Motor neuron (in vitro differentiated cells): Measurements from ENCODE around the gene MAGI1. TPM values are rescaled to one million over a fixed set of nuclear protein-coding genes. Genes with fewer than 3 reads are reported as not detected.

Experiments used
- ATAC-seq, 8 experiments: fragments of 200-7000 bp; cut with Tn5 transposase; replicated peaks in 6 of 8; 2 replicates each; pipeline ENCODE4 v1.8.0; 2021; ENCODE audit warnings: mild to moderate bottlenecking in 8 of 8, moderate library complexity in 8 of 8
- H3K27ac ChIP-seq, 2 donors: fragments of 250-450 bp; sonication (Bioruptor Pico); 2 replicates each; pipeline ENCODE4 v1.9.0; 2021; ENCODE audit warnings: antibody characterized with exemption in 2 of 2, mild to moderate bottlenecking in 2 of 2, moderate library complexity in 1 of 2
- H3K4me1 ChIP-seq, 2 donors: fragments of 250-450 bp; sonication (Bioruptor Pico); replicated peaks in 1 of 2; 2 replicates each; pipeline ENCODE4 v1.6.1; 2021; ENCODE audit warnings: antibody characterized with exemption in 2 of 2, mild to moderate bottlenecking in 2 of 2, moderate library complexity in 1 of 2
- H3K4me3 ChIP-seq, 5 donors: fragments of 250-450 bp; sonication (Bioruptor Pico); 2 replicates each; pipeline ENCODE4 v1.9.0; 2021; ENCODE audit warnings: antibody characterized with exemption in 5 of 5, mild to moderate bottlenecking in 5 of 5, moderate library complexity in 4 of 5
- WGBS, 10 experiments: fragments of 450-650 bp; shearing (Covaris generic); methylation state at CpG; one replicate each; pipeline ENCODE4 v1.0.0; 2022; 5-methylcytosine and 5-hydroxymethylcytosine counted together
- in situ Hi-C, 9 experiments: fragments of 400-800 bp; cut with MboI; loops; one replicate each; pipeline ENCODE4 v1.15.0; 2021; ENCODE audit warnings: low sequenced_read_pairs in 9 of 9, low pct_unique_long_range_greater_than_20kb in 2 of 9; ENCODE audit not compliant: unreplicated experiment in 9 of 9
- total RNA-seq, 8 experiments: library from RNA; unstranded; fragments of 300-600 nt; gene quantifications; 2 replicates each; pipeline versions ENCODE4 v1.2.3 to v1.2.4, GENCODE V29; 2022

Gene MAGI1
- total RNA-seq, 8 experiments from 2014 or later, result 25.3 to 66.3 (median 38.2) TPM

DNA sequence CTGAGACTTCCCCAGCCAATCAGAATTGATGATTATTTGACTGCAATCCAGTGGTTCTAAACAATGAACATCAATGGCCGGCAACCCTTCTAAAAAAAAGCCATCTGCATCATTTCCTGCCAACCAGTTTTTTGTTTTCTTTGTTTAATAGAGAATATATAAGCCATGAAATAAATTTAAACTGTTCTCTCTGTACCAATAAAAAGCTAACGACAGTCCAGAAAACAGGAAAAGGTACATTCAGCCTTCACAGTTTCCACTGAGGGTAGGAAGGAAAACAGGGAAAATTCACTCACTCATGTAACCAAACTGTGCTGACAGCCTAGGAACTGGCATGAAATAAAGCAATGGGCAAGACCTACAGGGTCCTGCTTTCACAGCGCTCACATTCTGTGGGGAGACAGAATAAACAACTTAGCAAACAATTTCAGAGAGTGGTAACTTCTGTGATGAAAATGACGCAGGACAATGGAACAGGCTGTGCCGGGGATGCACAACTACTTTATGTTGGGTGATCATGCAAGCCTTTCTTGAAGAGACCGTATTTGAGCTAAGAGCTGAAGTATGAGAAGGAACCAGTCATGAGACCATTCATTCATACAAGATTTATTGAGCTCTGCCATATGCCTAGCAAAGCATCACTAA, 630.1 kb downstream of the MAGI1 start:
- ATAC-seq, result peak in 3 of 8 experiments; percentile 11 to 35 (median 18)
- Histone ChIP-seq H3K4me1 (peaks cover 8 to 42% of the 10 kb centered on the region in 2 donors), H3K4me3 (no peak overlapping the region), H3K27ac (no peak overlapping the region)
- 59 to 97% (median 80%) methylated on average over 1 to 6 of the region's 6 CpGs; no CpG with 5 or more reads in 1 of the 10 experiments for WGBS, 10 experiments
- in situ Hi-C loops, result loop anchor here in 2 of 9 experiments (25.0 kb wide), 1 partner anchor 871 kb away; no protein-coding TSS in a partner anchor

DNA sequence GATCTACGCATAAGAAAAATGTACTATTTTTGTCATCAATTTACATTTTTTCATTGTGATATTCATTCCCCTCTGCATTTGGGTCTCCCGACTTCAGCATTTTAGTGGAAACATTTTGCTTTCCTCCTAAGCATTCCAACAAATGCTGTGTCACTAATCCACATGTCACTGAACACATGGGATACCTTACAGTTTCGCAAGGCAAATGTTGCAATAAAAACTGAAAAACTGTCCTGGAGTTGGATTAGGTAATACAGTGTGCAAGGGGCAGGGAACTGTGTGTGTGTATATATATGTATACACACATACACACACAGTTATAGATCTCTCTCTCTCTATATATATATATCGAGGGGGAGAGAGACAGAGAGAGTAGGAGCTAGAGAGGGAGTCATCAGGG, 632.2 kb downstream of the MAGI1 start:
- H3K4me3 ChIP-seq, result no peak overlapping the region
- ATAC-seq, result peak in 3 of 8 experiments; percentile 62 to 74 (median 72)
- H3K4me1 ChIP-seq, result peaks cover 5 to 33% of the 10 kb centered on the region in 2 donors
- 27 to 100% (median 91%) methylated on average over 1 to 4 of the region's 4 CpGs; no CpG with 5 or more reads in 2 of the 10 experiments for WGBS, 10 experiments
- in situ Hi-C loops, result loop anchor here in 2 of 9 experiments (25.0 kb wide), 1 partner anchor 869 kb away; no protein-coding TSS in a partner anchor
- H3K27ac ChIP-seq, result no peak overlapping the region

DNA sequence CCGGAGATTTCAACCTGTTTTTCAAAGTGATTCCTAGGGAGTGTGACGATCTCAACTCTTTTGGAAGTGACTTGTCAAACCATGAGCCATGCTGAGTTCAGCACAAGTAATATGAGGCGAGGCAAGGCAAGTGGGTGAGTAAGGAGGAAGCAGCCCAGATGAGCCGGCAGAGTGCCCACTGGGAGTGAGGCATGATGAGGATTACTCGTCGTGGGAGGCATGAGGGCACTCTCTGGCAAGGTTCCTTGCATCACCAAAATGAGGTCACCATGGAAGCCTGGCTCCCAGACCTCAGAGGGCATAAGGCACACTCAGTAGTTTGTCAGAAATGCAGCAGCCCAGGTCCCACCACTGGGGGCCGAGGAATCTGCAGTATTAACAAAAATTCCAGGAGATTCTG, 636.1 kb downstream of the MAGI1 start:
- Histone ChIP-seq H3K4me1 (peaks cover 9 to 39% of the 10 kb centered on the region in 2 donors), H3K27ac (no peak overlapping the region), H3K4me3 (no peak overlapping the region)
- WGBS, 10 experiments, result 60 to 100% (median 80%) methylated on average over 1 to 7 of the region's 7 CpGs; no CpG with 5 or more reads in 3 of the 10 experiments
- peak in 6 of 8 experiments; percentile 29 to 81 (median 44) for ATAC-seq
- in situ Hi-C loops, result loop anchor here in 2 of 9 experiments (25.0 kb wide), 1 partner anchor 865 kb away; no protein-coding TSS in a partner anchor

DNA sequence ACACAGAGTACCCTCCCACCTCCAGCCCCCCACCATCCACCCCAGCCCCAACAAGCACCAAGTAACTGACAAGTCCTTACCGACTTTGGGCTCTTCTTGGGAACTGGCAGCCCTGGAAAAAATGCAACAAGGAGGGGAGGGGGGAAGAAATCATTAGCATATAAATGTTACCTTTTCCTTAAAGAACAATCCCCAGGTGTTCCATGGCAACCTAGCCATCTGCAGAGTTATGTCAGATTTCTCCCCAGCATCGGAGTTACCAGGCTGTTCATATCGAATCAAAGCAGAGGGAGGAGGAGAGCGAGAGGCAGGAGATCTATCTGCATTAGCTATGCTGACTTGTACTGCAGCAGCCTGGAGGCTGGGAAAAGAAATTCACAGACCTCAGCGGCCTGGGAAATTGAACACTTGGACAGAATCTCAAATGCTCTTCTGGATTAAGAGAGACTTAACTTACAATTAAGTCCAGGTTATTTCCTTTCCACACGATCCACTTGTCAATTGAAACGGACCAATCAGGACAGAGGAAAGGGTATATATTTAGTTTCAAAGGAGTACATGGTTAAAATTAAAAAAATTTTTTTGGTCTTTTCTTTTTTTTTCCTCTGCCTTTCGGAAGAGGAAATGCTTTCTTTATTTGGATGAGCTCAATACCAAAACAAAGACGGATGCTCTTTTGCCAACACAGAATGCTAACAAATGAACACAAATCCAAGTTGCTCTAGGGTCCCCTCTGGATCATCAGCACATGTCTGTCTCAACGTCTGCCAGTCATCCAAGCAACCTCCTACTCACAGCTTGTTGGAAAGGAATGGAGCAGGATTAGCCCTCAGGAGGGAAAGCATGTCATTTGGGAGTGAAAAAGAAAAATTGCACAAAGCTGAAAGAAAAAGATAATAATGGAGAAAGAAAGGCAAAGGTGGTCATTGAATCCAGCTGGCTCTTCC, 637.1 kb downstream of the MAGI1 start:
- ATAC-seq, result peak; percentile 53 to 89 (median 80)
- WGBS, 10 experiments, result 0 to 67% (median 19%) methylated on average over 1 to 9 of the region's 10 CpGs
- H3K4me1 ChIP-seq, result peaks cover 9 to 36% of the 10 kb centered on the region in 2 donors
- peak overlapping the region in 3 of 5 donors; percentile 2 to 12 (median 11) for H3K4me3 ChIP-seq
- no peak overlapping the region for H3K27ac ChIP-seq
- in situ Hi-C loops, result loop anchor here in 2 of 9 experiments (25.0 kb wide), 1 partner anchor 864 kb away; no protein-coding TSS in a partner anchor

DNA sequence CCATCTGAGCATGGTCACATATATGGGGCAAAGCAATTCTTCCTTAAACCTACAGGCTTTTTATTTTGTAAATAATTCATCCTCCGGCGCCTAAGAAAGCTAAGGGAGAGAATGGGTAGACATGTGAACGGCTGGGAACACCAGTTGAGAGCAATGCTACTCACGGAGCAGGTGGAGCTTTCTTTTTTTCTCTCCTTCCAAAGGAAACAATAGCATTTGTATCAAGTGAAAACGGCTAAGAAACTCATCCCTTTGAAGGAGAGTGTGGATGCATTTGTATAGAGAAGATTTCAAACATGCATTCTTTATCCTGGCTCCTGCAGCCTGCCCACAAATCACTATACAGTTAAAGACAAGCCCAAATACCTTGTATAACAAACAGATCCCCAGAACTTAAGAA, 637.8 kb downstream of the MAGI1 start:
- ATAC-seq, result peak in 5 of 8 experiments; percentile 50 to 61 (median 57)
- in situ Hi-C loops, result loop anchor here in 2 of 9 experiments (25.0 kb wide), 1 partner anchor 864 kb away; no protein-coding TSS in a partner anchor
- no peak overlapping the region for H3K27ac ChIP-seq
- 0 to 85% (median 3%) methylated on average over 1 to 5 of the region's 5 CpGs; no CpG with 5 or more reads in 3 of the 10 experiments for WGBS, 10 experiments
- H3K4me3 ChIP-seq, result peak overlapping the region in 3 of 5 donors; percentile 2 to 12 (median 11)
- H3K4me1 ChIP-seq, result peaks cover 9 to 36% of the 10 kb centered on the region in 2 donors

DNA sequence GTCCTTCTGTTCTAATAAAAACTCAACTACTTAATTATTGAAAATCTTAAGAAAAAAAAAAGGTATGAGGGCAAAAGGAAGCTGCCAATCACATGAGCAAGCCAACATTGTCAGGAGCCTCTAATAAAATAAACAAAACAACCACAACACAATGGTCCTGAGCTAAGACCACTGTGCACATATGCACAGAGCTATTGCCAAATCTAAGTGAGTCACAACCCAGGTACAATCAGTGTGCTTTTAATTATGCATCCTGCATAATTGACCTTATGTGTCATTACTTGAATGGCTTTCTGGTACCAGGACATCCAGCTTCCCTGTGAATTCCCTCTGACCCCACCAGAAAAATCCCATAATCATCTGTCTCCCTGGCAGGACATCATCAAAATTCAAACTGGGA, 639.8 kb downstream of the MAGI1 start:
- H3K4me3 ChIP-seq, result no peak overlapping the region
- ATAC-seq, result peak in 2 of 8 experiments; percentile 6 to 11

DNA sequence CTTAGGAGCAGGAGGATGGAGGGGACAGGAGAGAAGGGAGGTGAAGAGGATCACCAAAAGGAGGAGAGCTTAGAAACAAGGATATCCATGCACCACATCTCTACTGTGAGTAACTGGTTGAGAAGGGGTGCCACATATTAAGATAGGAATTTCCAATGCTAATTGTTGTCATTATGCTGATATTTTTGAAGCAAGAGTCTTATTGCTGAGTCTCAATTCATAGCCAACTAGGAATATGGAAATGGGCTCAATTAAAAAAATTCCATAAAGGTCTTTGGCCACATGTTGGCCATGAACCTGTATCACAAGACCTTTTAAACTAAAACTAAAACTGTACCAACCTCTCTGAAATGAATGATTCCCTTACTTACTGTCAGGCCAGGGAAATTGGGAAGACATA, 642.6 kb downstream of the MAGI1 start:
- peak in 4 of 8 experiments; percentile 37 to 85 (median 78) for ATAC-seq
- Histone ChIP-seq H3K4me1 (peaks cover 4 to 21% of the 10 kb centered on the region in 2 donors), H3K4me3 (no peak overlapping the region), H3K27ac (no peak overlapping the region)
- in situ Hi-C loops, result no loop called here

More for the DNA sequence above, 639.8 kb downstream of the MAGI1 start:
- in situ Hi-C loops, result no loop called here
- Histone ChIP-seq H3K27ac (no peak overlapping the region), H3K4me1 (peaks cover 9 to 36% of the 10 kb centered on the region in 2 donors)

DNA sequence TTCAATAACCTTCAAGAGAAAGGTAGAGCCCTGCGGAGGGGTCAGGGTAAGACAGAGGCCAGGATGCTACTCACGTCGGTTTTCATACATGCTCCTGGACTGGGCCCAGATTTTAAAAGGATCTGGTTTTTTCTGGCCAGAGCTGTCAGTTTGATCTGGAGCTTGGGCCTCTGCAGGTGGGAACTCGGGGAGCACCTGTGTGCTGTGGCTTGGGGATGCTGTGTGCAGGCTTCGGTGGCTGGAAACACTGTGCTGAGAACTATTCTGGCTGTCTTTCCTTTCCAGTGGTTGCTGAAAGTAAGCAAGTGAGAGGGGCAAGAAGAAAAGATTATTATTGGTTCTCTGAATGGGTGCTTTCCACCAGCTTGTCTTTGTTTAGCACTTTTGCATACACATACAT, 647.6 kb downstream of the MAGI1 start:
- H3K4me1 ChIP-seq, result no peaks in the 10 kb centered on the region
- 45 to 95% (median 82%) methylated on average over 1 to 4 of the region's 5 CpGs; no CpG with 5 or more reads in 4 of the 10 experiments for WGBS, 10 experiments
- H3K27ac ChIP-seq, result no peak overlapping the region
- in situ Hi-C loops, result no loop called here
- H3K4me3 ChIP-seq, result no peak overlapping the region
- no peak for ATAC-seq

DNA sequence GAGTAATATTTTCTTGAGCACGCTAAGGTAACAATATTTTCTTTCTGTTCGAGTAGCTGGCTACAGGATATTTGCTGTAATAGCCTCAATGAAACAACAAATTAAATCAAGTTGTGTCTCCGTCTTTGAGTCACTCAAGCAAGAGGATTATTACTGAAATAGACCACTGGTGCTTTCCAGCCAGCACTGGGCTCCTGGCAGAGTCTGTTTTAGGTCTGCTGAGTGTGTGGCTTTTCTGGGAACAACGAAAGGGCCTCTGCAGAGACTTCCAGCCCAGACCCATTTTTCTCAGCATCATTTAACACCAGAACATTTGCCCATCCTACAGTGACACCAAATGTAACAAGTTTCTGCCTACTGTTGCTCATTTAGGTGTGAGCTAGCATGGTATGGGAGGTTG, 652.9 kb downstream of the MAGI1 start:
- 56 to 95% (median 83%) methylated on average over 1 to 4 of the region's 4 CpGs; no CpG with 5 or more reads in 3 of the 10 experiments for WGBS, 10 experiments
- Histone ChIP-seq H3K27ac (no peak overlapping the region), H3K4me3 (no peak overlapping the region), H3K4me1 (no peaks in the 10 kb centered on the region)
- in situ Hi-C loops, result no loop called here
- no peak for ATAC-seq

DNA sequence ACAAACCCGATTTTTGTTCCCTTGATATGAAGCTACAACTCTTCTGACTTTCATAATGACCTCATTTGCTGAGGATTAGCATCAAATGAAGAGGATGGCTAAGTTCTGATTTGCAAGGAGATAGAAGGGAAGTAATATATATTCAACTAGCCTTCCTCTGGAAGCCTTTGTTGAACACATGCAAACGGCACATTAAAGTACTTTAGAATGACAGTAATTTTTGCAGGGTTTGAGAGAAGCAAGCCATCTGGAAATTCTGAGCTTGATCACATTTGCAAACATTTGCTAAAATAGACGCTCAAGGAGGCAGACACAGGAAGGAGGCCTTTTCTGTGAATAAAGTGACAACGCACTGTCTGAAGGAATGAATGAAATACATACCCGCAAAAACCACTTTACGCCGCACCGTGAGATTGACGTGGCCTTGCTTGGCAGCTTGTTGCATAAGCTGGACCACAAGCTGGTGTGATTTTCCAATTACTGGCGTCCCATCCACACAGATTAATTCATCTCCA, 657.2 kb downstream of the MAGI1 start:
- Histone ChIP-seq H3K27ac (no peak overlapping the region), H3K4me3 (no peak overlapping the region), H3K4me1 (no peaks in the 10 kb centered on the region)
- no peak for ATAC-seq
- in situ Hi-C loops, result no loop called here
- 19 to 100% (median 87%) methylated on average over 1 to 10 of the region's 10 CpGs for WGBS, 10 experiments

DNA sequence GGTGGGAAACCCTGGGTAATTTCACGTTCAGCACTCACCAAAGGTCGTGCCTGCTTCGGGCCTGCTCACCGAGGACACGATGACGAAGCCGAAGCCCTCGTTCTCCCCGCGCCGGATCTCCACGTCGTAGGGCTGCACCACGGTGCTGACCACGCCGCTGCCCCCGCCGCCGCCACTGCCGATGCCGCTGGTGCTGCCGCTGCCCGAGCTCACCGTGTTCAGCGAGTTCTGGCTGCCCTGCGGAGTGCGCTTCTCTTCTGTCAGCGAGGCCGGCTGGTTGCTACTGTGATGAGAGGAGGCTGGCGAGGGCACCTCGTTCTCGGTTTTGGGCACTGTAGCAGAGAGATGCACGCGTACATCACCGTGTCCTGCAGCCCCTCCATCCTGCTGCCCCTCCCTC, 659.5 kb downstream of the MAGI1 start:
- WGBS, 10 experiments, result 86 to 100% (median 97%) methylated on average over 1 to 20 of the region's 35 CpGs; no CpG with 5 or more reads in 2 of the 10 experiments
- no peak overlapping the region for H3K27ac ChIP-seq
- in situ Hi-C loops, result no loop called here
- no peaks in the 10 kb centered on the region for H3K4me1 ChIP-seq
- no peak overlapping the region for H3K4me3 ChIP-seq
- no peak for ATAC-seq

DNA sequence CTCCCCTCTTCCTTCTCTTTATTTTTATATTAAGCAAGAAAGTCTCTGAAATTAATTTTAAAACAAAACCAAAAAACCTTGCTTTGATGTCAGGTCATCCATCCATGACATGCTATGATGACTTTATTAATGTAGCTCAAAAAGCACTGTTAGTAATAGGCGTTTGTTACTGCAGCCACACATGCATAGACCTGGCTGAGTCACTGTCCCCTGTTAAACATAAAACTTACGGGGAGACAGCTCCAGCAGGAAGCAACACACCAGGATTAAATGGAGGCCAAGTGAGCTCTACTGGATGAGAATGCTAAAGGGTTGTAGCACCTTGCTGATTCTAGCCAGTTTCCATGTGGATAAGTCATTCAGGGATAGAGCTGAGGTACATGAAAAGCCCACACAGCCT, 661.1 kb downstream of the MAGI1 start:
- no peak for ATAC-seq
- H3K4me1 ChIP-seq, result no peaks in the 10 kb centered on the region
- WGBS, 10 experiments, result 67 to 100% (median 90%) methylated on average over 1 to 2 of the region's 2 CpGs; no CpG with 5 or more reads in 2 of the 10 experiments
- in situ Hi-C loops, result no loop called here
- H3K4me3 ChIP-seq, result no peak overlapping the region
- H3K27ac ChIP-seq, result no peak overlapping the region
